ENCODE results near the gene GRID1. TPM values are rescaled to one million over a fixed set of nuclear protein-coding genes. Genes with fewer than 3 reads are reported as not detected.

The GRID1 gene
- total RNA-seq, 2 donors from 2014 or later, result 0.37 to 0.67 TPM

GRCh38 chr10:86310702-86311101, 55.9 kb downstream of the GRID1 start:
- no peaks in the 10 kb centered on the region for H3K27me3 ChIP-seq
- no peak overlapping the region for H3K27ac ChIP-seq
- TF ChIP-seq CTCF (IDR thresholded peaks at IDR 0.05), result no peak
- H3K4me3 ChIP-seq, result no peak overlapping the region
- DNase-seq (ENCODE audit: low spot score), result no peak
- no peaks in the 10 kb centered on the region for H3K9me3 ChIP-seq
- no peaks in the 10 kb centered on the region for H3K36me3 ChIP-seq
- no peaks in the 10 kb centered on the region for H3K4me1 ChIP-seq

- H3K36me3 ChIP-seq, result no peaks in the 10 kb centered on the region
- DNase-seq (ENCODE audit: low spot score), result no peak
- no peak overlapping the region for H3K4me3 ChIP-seq
- no peaks in the 10 kb centered on the region for H3K9me3 ChIP-seq
- no peak for TF ChIP-seq CTCF (IDR thresholded peaks at IDR 0.05)
- no peaks in the 10 kb centered on the region for H3K27me3 ChIP-seq
- H3K27ac ChIP-seq, result no peak overlapping the region
- H3K4me1 ChIP-seq, result no peaks in the 10 kb centered on the region
These were observed 56.3 kb downstream of the GRID1 start for GRCh38 chr10:86310291-86310690.

GRCh38 chr10:86308056-86308455, 58.5 kb downstream of the GRID1 start:
- Histone ChIP-seq H3K4me1 (no peaks in the 10 kb centered on the region), H3K4me3 (no peak overlapping the region), H3K9me3 (no peaks in the 10 kb centered on the region), H3K27ac (no peak overlapping the region), H3K27me3 (no peaks in the 10 kb centered on the region), H3K36me3 (no peaks in the 10 kb centered on the region)
- no peak for TF ChIP-seq CTCF (IDR thresholded peaks at IDR 0.05)
- no peak for DNase-seq (ENCODE audit: low spot score)

- no peak for TF ChIP-seq CTCF (IDR thresholded peaks at IDR 0.05)
- no peak for DNase-seq (ENCODE audit: low spot score)
- H3K27me3 ChIP-seq, result no peaks in the 10 kb centered on the region
- no peaks in the 10 kb centered on the region for H3K4me1 ChIP-seq
- H3K4me3 ChIP-seq, result no peak overlapping the region
- H3K36me3 ChIP-seq, result no peaks in the 10 kb centered on the region
- H3K9me3 ChIP-seq, result no peaks in the 10 kb centered on the region
- H3K27ac ChIP-seq, result no peak overlapping the region
These were observed 59.8 kb downstream of the GRID1 start for GRCh38 chr10:86306628-86307278.

- Histone ChIP-seq H3K4me1 (no peaks in the 10 kb centered on the region), H3K27ac (no peak overlapping the region), H3K9me3 (no peaks in the 10 kb centered on the region), H3K4me3 (no peak overlapping the region), H3K36me3 (no peaks in the 10 kb centered on the region), H3K27me3 (no peaks in the 10 kb centered on the region)
- no peak for DNase-seq (ENCODE audit: low spot score)
- no peak for TF ChIP-seq CTCF (IDR thresholded peaks at IDR 0.05)
These were observed 61.1 kb downstream of the GRID1 start for GRCh38 chr10:86305521-86305920.

GRCh38 chr10:86304436-86304835, 62.2 kb downstream of the GRID1 start:
- H3K36me3 ChIP-seq, result no peaks in the 10 kb centered on the region
- H3K27me3 ChIP-seq, result no peaks in the 10 kb centered on the region
- H3K4me1 ChIP-seq, result no peaks in the 10 kb centered on the region
- TF ChIP-seq CTCF (IDR thresholded peaks at IDR 0.05), result no peak
- no peak overlapping the region for H3K27ac ChIP-seq
- no peaks in the 10 kb centered on the region for H3K9me3 ChIP-seq
- no peak overlapping the region for H3K4me3 ChIP-seq
- DNase-seq (ENCODE audit: low spot score), result no peak
